Epithelial cell of umbilical artery (primary cell): ENCODE measurements around the gene VN1R4. TPM values are rescaled to one million over a fixed set of nuclear protein-coding genes. Genes with fewer than 3 reads are reported as not detected.

Experiments used
- total RNA-seq: library from RNA; depleted of rRNA; stranded (reverse); fragments of >200 nt; gene quantifications from 2 replicates; pipeline ENCODE4 v1.2.3, GENCODE V29; 2014

VN1R4 gene, protein sequence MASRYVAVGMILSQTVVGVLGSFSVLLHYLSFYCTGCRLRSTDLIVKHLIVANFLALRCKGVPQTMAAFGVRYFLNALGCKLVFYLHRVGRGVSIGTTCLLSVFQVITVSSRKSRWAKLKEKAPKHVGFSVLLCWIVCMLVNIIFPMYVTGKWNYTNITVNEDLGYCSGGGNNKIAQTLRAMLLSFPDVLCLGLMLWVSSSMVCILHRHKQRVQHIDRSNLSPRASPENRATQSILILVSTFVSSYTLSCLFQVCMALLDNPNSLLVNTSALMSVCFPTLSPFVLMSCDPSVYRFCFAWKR
- total RNA-seq: not detected in 2 replicates

DNA sequence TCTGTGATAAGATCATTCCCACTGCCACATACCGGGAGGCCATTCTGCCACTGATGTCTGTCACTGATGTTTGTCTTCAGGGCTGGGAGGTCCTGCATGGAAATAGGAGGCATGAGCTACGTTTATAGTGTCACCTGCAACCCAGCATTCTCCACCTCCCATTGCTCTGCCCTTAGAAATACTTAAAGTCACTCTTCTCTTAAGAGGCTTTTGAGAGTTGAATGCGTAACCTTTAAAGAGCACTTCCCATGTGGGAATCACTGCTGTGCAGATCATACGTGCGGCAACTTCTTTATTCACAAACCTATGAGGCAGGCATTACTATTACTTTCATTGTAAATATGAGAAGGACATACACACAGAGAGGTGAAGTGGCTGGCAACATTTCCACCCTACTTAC is at the start of gene VN1R4:
Gene VN1R4, minus strand, starts transcription at position 101 of the 400 bp plus-strand sequence. Its CDS starts 58 bp downstream, at position 43.

DNA sequence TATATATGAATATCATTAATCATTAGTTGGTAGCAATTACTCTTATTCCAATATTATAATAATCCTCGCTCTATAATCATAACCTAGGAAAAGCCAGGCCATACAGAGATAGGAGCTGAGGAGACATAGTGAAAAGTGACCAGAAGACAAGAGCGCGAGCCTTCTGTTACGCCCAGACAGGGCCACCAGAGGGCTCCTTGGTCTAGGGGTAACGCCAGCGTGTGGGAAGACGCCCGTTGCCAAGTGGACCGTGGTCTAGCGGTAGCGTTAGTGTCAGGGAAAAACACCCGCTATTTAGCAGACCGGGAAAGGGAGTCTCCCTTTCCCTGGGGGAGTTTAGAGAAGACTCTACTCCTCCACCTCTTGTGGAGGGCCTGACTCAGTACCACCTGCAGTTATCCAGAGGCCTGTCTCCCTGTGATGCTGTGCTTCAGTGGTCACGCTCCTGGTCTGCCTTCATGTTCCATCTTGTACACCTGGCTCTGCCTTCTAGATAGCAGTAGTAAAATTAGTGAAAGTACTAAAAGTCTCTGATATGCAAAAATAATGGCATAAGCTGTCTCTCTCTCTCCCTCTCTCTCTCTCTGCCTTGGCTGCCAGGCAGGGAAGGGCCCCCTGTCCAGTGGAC is 9.7 kb downstream of the VN1R4 start, which contains the start of gene VN1R2:
Gene VN1R2, plus strand, starts transcription at position 578 of the 628 bp plus-strand sequence. CDS start 84 bp downstream, outside the sequence.

GRCh38 chr19:53254411-53255341 is 12.8 kb downstream of the VN1R4 start, which contains the start of gene ZNF677:
ZNF677 (minus strand) TSS chr19:53254873; CDS start chr19:53251550, 3,323 bp downstream.

Other genes with a start within 250 kb of the VN1R4 start
- gene ERVV-2, start 223.0 kb downstream of the VN1R4 start, total RNA-seq: not detected in 2 replicates
- 16.2 and 19.8 TPM in 2 replicates for gene ZNF160, start 164.3 kb downstream of the VN1R4 start, total RNA-seq
- 0.32 TPM in 1 of 2 replicates, not detected in the other for gene ZNF415, start 134.8 kb downstream of the VN1R4 start, total RNA-seq
- gene ZNF347, start 108.7 kb downstream of the VN1R4 start, total RNA-seq: 3.5 and 3.6 TPM in 2 replicates
- 1.7 and 1.9 TPM in 2 replicates for gene ZNF665, start 74.4 kb downstream of the VN1R4 start, total RNA-seq
- 17.5 and 18.2 TPM in 2 replicates for gene ZNF677, start 12.8 kb downstream of the VN1R4 start, total RNA-seq
- not detected in 2 replicates for gene VN1R2, start 9.4 kb downstream of the VN1R4 start, total RNA-seq
- 9.4 and 12.2 TPM in 2 replicates for gene ZNF845, start 66.0 kb upstream of the VN1R4 start, total RNA-seq
- 3.2 and 5.8 TPM in 2 replicates for gene ZNF525, start 98.0 kb upstream of the VN1R4 start, total RNA-seq
- 12.3 and 13.1 TPM in 2 replicates for gene ZNF765, start 127.4 kb upstream of the VN1R4 start, total RNA-seq
- 10.4 and 12.8 TPM in 2 replicates for gene ZNF761, start 164.3 kb upstream of the VN1R4 start, total RNA-seq
- gene ZNF813, start 200.0 kb upstream of the VN1R4 start, total RNA-seq: 2.4 and 3.2 TPM in 2 replicates